GM15510 (cell line): Measurements from ENCODE around the gene RPRML.

Experiments
- POLR2A ChIP-seq: IDR thresholded peaks from 3 replicates; pipeline ENCODE4 v1.6.1; 2011; ENCODE audit warnings: borderline replicate concordance; ENCODE audit not compliant: insufficient read length; ENCODE audit errors: extremely low read depth

Gene RPRML

GRCh38 chr17:46979147-46979863 is at the start of gene RPRML:
RPRML (minus strand) TSS chr17:46979253; CDS start chr17:46979007, 246 bp downstream.
- no peak for TF ChIP-seq POLR2A

GRCh38 chr17:47013341-47013740 is 34.3 kb upstream of the RPRML start:
- no peak for TF ChIP-seq POLR2A

GRCh38 chr17:47012457-47012856 is 33.4 kb upstream of the RPRML start:
- TF ChIP-seq POLR2A, result no peak

- TF ChIP-seq POLR2A, result no peak
Measured at GRCh38 chr17:47009759-47010594, 30.9 kb upstream of the RPRML start.

GRCh38 chr17:47004906-47005305 is 25.9 kb upstream of the RPRML start:
- TF ChIP-seq POLR2A, result no peak

GRCh38 chr17:46995841-46996571 is 17.0 kb upstream of the RPRML start:
- TF ChIP-seq POLR2A, result no peak

GRCh38 chr17:46994993-46995392 is 15.9 kb upstream of the RPRML start:
- TF ChIP-seq POLR2A, result no peak

GRCh38 chr17:46991617-46992016 is 12.6 kb upstream of the RPRML start:
- no peak for TF ChIP-seq POLR2A

- TF ChIP-seq POLR2A, result no peak
Measured at GRCh38 chr17:46989637-46990431, 10.8 kb upstream of the RPRML start.

- no peak for TF ChIP-seq POLR2A
Measured at GRCh38 chr17:46986366-46986765, 7.3 kb upstream of the RPRML start.

- no peak for TF ChIP-seq POLR2A
Measured at GRCh38 chr17:46984892-46985291, 5.8 kb upstream of the RPRML start.

GRCh38 chr17:46984341-46984740 is 5.3 kb upstream of the RPRML start:
- TF ChIP-seq POLR2A, result no peak

- TF ChIP-seq POLR2A, result no peak
Measured at GRCh38 chr17:46983782-46984181, 4.7 kb upstream of the RPRML start.

- TF ChIP-seq POLR2A, result no peak
Measured at GRCh38 chr17:46982577-46982976, 3.5 kb upstream of the RPRML start.
